Measurements from ENCODE around the gene AP3M1. TPM values are rescaled to one million over a fixed set of nuclear protein-coding genes. Genes with fewer than 3 reads are reported as not detected.
"Not testable (repeated sequence)": the region's sequence is repeated elsewhere in the genome, so short reads cannot be mapped to it uniquely, and the experiment has no call there.

Gene AP3M1
- polyA plus RNA-seq, 1 experiment = 31.7 TPM

- Histone ChIP-seq H3K27me3 (ENCODE audit: control insufficient read depth, insufficient read depth, low read length) (no peaks in the 10 kb centered on the region), H3K4me3 (ENCODE audit: low read depth, low read length) (no peak overlapping the region), H3K36me3 (ENCODE audit: control insufficient read depth, insufficient read depth, low read length) (0 out of 2 replicates have a peak, but pooled peaks cover 1% of the 10 kb centered on the region)
- CTCF ChIA-PET = interaction anchor here (1.0 to 2.7 kb wide), 2 partner anchors 21 to 60 kb away, joined by 3 to 8 read pairs; no protein-coding TSS in a partner anchor
- POLR2A ChIA-PET = no interaction called here
- peak; percentile 58 for TF ChIP-seq CTCF (IDR thresholded peaks at IDR 0.05; ENCODE audit: insufficient read depth, low read depth, low read length)
- no peak for DNase-seq (ENCODE audit: low read depth)
Observed at GRCh38 chr10:74153123-74153522, 2.5 kb upstream of the AP3M1 start.

- TF ChIP-seq CTCF (IDR thresholded peaks at IDR 0.05; ENCODE audit: insufficient read depth, low read depth, low read length) = no peak
- Histone ChIP-seq H3K4me3 (ENCODE audit: low read depth, low read length) (peak overlapping the region; percentile 98), H3K36me3 (ENCODE audit: control insufficient read depth, insufficient read depth, low read length) (0 out of 2 replicates have a peak, but pooled peaks cover 1% of the 10 kb centered on the region), H3K27me3 (ENCODE audit: control insufficient read depth, insufficient read depth, low read length) (no peaks in the 10 kb centered on the region)
- CTCF ChIA-PET = interaction anchor here (0.7 to 2.7 kb wide), 5 partner anchors 22 to 961 kb away, joined by 3 to 8 read pairs (median 3); no protein-coding TSS in a partner anchor
- POLR2A ChIA-PET = no interaction called here
- no peak for DNase-seq (ENCODE audit: low read depth)
Observed at GRCh38 chr10:74151879-74152722, 1.5 kb upstream of the AP3M1 start.

- peak; percentile 42; the same call in 1 of the 2 replicates for TF ChIP-seq CTCF (IDR thresholded peaks at IDR 0.05; ENCODE audit: insufficient read depth, low read depth, low read length)
- peak; percentile 80 for DNase-seq (ENCODE audit: low read depth)
Observed at GRCh38 chr10:74150990-74151878, 606 bp upstream of the AP3M1 start, which contains the start of gene ADK. Gene ADK (plus strand): TSS chr10:74151221. CDS start chr10:74151279, 58 bp downstream.

GRCh38 chr10:74146980-74147379 lies 3.6 kb downstream of the AP3M1 start:
- POLR2A ChIA-PET, CTCF ChIA-PET: not testable (repeated sequence)

More at GRCh38 chr10:74150990-74151878, 606 bp upstream of the AP3M1 start, which contains the start of gene ADK:
- Histone ChIP-seq H3K36me3 (ENCODE audit: control insufficient read depth, insufficient read depth, low read length) (0 out of 2 replicates have a peak, but pooled peaks cover 1% of the 10 kb centered on the region), H3K4me3 (ENCODE audit: low read depth, low read length) (peak within 1 kb of the TSS; percentile 98), H3K27me3 (ENCODE audit: control insufficient read depth, insufficient read depth, low read length) (no peaks in the 10 kb centered on the region)
- POLR2A ChIA-PET = no interaction called here
- CTCF ChIA-PET = interaction anchor here (0.7 to 1.7 kb wide), 9 partner anchors 15 to 962 kb away, joined by 3 to 6 read pairs (median 4); no protein-coding TSS in a partner anchor

GRCh38 chr10:74145133-74145532 lies 5.5 kb downstream of the AP3M1 start:
- no peak for TF ChIP-seq CTCF (IDR thresholded peaks at IDR 0.05; ENCODE audit: insufficient read depth, low read depth, low read length)
- Histone ChIP-seq H3K4me3 (ENCODE audit: low read depth, low read length) (no peak overlapping the region), H3K36me3 (ENCODE audit: control insufficient read depth, insufficient read depth, low read length) (0 out of 2 replicates have a peak, but pooled peaks cover 1% of the 10 kb centered on the region), H3K27me3 (ENCODE audit: control insufficient read depth, insufficient read depth, low read length) (no peaks in the 10 kb centered on the region)
- peak; percentile 74 for DNase-seq (ENCODE audit: low read depth)
- CTCF ChIA-PET = interaction anchor here (1.4 kb wide), 2 partner anchors 14 to 295 kb away, joined by 3 to 6 read pairs; no protein-coding TSS in a partner anchor
- POLR2A ChIA-PET = interaction anchor here (0.6 kb wide), 1 partner anchor 23 kb away, joined by 3 read pairs; no protein-coding TSS in a partner anchor

More at GRCh38 chr10:74146980-74147379, 3.6 kb downstream of the AP3M1 start:
- not testable (repeated sequence) for H3K36me3 ChIP-seq (ENCODE audit: control insufficient read depth, insufficient read depth, low read length); DNase-seq (ENCODE audit: low read depth); H3K4me3 ChIP-seq (ENCODE audit: low read depth, low read length); H3K27me3 ChIP-seq (ENCODE audit: control insufficient read depth, insufficient read depth, low read length)

All from BJ (cell line).